Hepatocyte (in vitro differentiated cells): ENCODE data around the gene SSTR3. TPM values are rescaled to one million over a fixed set of nuclear protein-coding genes. Genes with fewer than 3 reads are reported as not detected.
A peak's percentile ranks its signal among the peaks of the same experiment; 100 is the strongest.

ENCODE experiments used
- DNase-seq: peaks from one replicate; pipeline ENCODE4 v3.0.0-alpha.2; 2016; ENCODE audit warnings: low spot score
- H2AFZ ChIP-seq: fragments of 200-600 bp; sonication (generic); 2 replicates; pipeline ENCODE4 v1.6.0; 2016; ENCODE audit warnings: antibody characterized with exemption, mild to moderate bottlenecking
- H3K27ac ChIP-seq: fragments of 200-600 bp; sonication (generic); 2 replicates; pipeline ENCODE4 v1.5.1; 2016; ENCODE audit warnings: mild to moderate bottlenecking
- H3K27me3 ChIP-seq: fragments of 200-600 bp; sonication (generic); 2 replicates; pipeline ENCODE4 v1.6.1; 2016
- H3K36me3 ChIP-seq: fragments of 200-600 bp; sonication (generic); replicated peaks from 2 replicates; pipeline ENCODE4 v1.5.1; 2016; ENCODE audit warnings: low read depth; ENCODE audit not compliant: insufficient read depth
- H3K4me1 ChIP-seq: fragments of 200-600 bp; sonication (generic); 2 replicates; pipeline ENCODE4 v1.5.1; 2016; ENCODE audit warnings: mild to moderate bottlenecking, moderate library complexity; ENCODE audit not compliant: insufficient read depth
- H3K4me2 ChIP-seq: fragments of 200-600 bp; sonication (generic); 2 replicates; pipeline ENCODE4 v1.6.0; 2016
- H3K4me3 ChIP-seq: fragments of 200-600 bp; sonication (generic); 2 replicates; pipeline ENCODE4 v1.5.1; 2016; ENCODE audit warnings: mild to moderate bottlenecking
- H3K79me2 ChIP-seq: fragments of 200-600 bp; sonication (generic); 2 replicates; pipeline ENCODE4 v1.6.0; 2017; ENCODE audit warnings: mild to moderate bottlenecking
- H3K9me2 ChIP-seq: fragments of 200-600 bp; sonication (generic); replicated peaks from 2 replicates; pipeline ENCODE4 v1.6.0; 2017; ENCODE audit warnings: mild to moderate bottlenecking; ENCODE audit not compliant: insufficient read depth
- H3K9me3 ChIP-seq: fragments of 200-600 bp; sonication (generic); 2 replicates; pipeline ENCODE4 v1.5.1; 2016; ENCODE audit warnings: low read depth, mild to moderate bottlenecking
- H4K20me1 ChIP-seq: fragments of 200-600 bp; sonication (generic); 2 replicates; pipeline ENCODE4 v1.6.0; 2016; ENCODE audit warnings: mild to moderate bottlenecking; ENCODE audit not compliant: insufficient read depth, poor library complexity, severe bottlenecking
- CTCF ChIP-seq: fragments of 200-600 bp; sonication (generic); IDR thresholded peaks from 2 replicates; pipeline ENCODE4 v1.5.1; 2016; ENCODE audit warnings: antibody characterized with exemption, mild to moderate bottlenecking; ENCODE audit not compliant: poor library complexity
- EZH2 ChIP-seq: fragments of 200-600 bp; sonication (generic); IDR thresholded peaks from 2 replicates; pipeline ENCODE4 v1.6.1; 2016; ENCODE audit warnings: antibody characterized with exemption, mild to moderate bottlenecking, borderline replicate concordance
- EZH2phosphoT487 ChIP-seq: fragments of 200-600 bp; sonication (generic); IDR thresholded peaks from one replicate; pipeline ENCODE4 v1.6.1; 2018; ENCODE audit warnings: antibody characterized with exemption, mild to moderate bottlenecking, low read depth, moderate library complexity; ENCODE audit not compliant: unreplicated experiment, severe bottlenecking
- WGBS: methylation state at CpG from one replicate; pipeline ENCODE4 v1.1.6; 2016; ENCODE audit warnings: low lambda C conversion rate; ENCODE audit errors: missing lambda C conversion rate; 5-methylcytosine and 5-hydroxymethylcytosine counted together
- polyA plus RNA-seq: library from polyadenylated mRNA; unstranded; fragments of >200 nt; fragmentation: Nextera tagmentation; extraction: Ambion mirVana; gene quantifications from 2 replicates; pipeline ENCODE4 v1.2.1, GENCODE V29; 2016
- total RNA-seq: library from RNA; depleted of rRNA; stranded (reverse); fragments of >200 nt; gene quantifications from 2 replicates; pipeline ENCODE4 v1.2.3, GENCODE V29; 2014

SSTR3 gene
- total and polyA plus RNA-seq, 2 experiments from 2014 or later = 0.47 to 2.8 TPM

DNA sequence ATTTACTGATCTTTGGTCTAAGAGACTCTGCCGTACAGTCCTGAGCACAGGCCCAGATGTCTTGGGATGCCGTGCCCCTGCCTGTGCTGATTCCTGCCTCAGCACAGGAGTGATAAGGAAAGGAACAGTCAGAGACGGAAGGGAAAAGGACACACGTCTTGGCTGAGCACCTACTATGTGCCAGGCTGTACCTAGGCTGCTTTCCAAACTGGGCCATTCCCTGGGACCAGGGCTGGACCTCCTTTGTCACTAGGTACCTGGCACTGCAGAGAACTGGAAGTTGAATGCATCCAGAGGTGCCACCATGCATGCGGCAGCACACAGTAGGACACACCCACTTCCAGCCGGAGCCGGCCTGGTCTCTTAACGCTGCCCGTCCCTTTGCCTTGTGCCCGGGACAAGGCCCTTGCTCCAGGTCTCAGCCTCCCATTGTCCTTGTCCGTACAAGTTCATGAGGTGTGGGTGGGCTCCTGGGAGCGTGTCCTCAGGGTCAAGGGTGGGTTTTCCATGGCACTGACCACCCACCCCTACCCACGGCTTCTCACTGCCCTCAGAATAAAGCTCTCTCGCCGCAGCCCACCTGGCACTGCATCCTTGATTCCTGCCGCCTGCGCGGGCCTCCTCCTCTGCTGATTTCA lies 1.1 kb upstream of the SSTR3 start:
- no peak overlapping the region for H2AFZ ChIP-seq
- H3K4me2 ChIP-seq = no peak overlapping the region
- 95% methylated on average over 18 of the region's 18 CpGs for WGBS
- peak overlapping the region; percentile 58 for H3K27ac ChIP-seq
- H4K20me1 ChIP-seq = no peaks in the 10 kb centered on the region
- no peaks in the 10 kb centered on the region for H3K9me3 ChIP-seq
- H3K4me3 ChIP-seq = no peak overlapping the region
- no peak for TF ChIP-seq EZH2phosphoT487
- no peak for TF ChIP-seq EZH2
- TF ChIP-seq CTCF = no peak
- no peak for DNase-seq
- no peaks in the 10 kb centered on the region for H3K79me2 ChIP-seq
- H3K4me1 ChIP-seq = peaks cover 40% of the 10 kb centered on the region
- H3K9me2 ChIP-seq = no peaks in the 10 kb centered on the region
- no peaks in the 10 kb centered on the region for H3K27me3 ChIP-seq
- H3K36me3 ChIP-seq = no peaks in the 10 kb centered on the region

- peaks cover 40% of the 10 kb centered on the region for H3K4me1 ChIP-seq
- no peaks in the 10 kb centered on the region for H3K27me3 ChIP-seq
- no peaks in the 10 kb centered on the region for H4K20me1 ChIP-seq
- DNase-seq = no peak
- no peaks in the 10 kb centered on the region for H3K9me3 ChIP-seq
- H3K79me2 ChIP-seq = no peaks in the 10 kb centered on the region
- H3K27ac ChIP-seq = peak overlapping the region; percentile 58
- no peaks in the 10 kb centered on the region for H3K36me3 ChIP-seq
- no peak overlapping the region for H3K4me3 ChIP-seq
- no peak overlapping the region for H2AFZ ChIP-seq
- peak overlapping the region; percentile 58 for H3K4me2 ChIP-seq
- 78% methylated on average over 6 of the region's 6 CpGs for WGBS
- no peak for TF ChIP-seq CTCF
- no peak for TF ChIP-seq EZH2phosphoT487
- no peak for TF ChIP-seq EZH2
- no peaks in the 10 kb centered on the region for H3K9me2 ChIP-seq
These were observed 457 bp downstream of the SSTR3 start for GRCh38 chr22:37211866-37212173.

DNA sequence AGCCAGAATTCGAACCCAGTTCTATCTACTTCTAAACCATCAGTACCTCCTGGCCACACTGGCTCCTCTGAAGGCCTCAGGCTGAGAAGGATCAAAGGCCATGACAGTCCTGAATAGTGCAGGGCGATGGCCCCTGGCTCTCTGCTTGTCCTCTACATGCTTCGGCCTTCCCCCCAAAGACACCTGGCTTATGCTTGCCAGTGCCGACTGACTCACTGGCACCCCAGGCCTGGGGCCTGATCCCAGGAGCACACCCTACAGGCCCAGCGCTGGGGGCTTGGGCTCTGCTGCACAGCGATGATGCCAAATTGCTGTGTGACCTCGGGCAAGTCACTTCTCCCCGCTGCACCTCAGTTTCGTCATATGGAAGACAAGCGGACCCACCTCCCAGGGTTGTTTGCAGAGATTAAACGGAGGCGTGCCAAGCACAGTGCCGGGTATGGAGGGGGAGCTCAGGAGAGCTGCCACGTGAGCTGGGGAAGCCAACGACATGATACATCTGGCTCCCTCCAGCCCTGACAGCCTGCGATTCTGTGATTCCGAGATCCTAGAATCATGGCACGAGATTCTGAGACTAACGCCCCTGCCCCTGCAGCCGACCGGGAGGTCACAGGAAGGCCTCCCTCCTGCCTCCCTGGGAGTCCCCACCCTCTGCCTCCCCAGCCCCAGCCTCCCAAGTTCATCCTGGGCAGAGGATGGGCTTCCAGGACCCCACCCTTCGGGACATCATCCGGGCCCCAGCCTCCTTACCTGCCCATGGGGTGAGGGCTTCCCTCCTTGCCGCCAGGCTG lies 1.0 kb downstream of the SSTR3 start:
- H3K27me3 ChIP-seq = no peaks in the 10 kb centered on the region
- H2AFZ ChIP-seq = no peak overlapping the region
- TF ChIP-seq EZH2phosphoT487 (no peak), EZH2 (no peak), CTCF (no peak)
- H3K4me2 ChIP-seq = peak overlapping the region; percentile 58
- peak overlapping the region; percentile 58 for H3K27ac ChIP-seq
- H3K9me2 ChIP-seq = no peaks in the 10 kb centered on the region
- WGBS = 89% methylated on average over 23 of the region's 24 CpGs
- DNase-seq = no peak
- H4K20me1 ChIP-seq = no peaks in the 10 kb centered on the region
- peaks cover 40% of the 10 kb centered on the region for H3K4me1 ChIP-seq
- H3K36me3 ChIP-seq = no peaks in the 10 kb centered on the region
- no peaks in the 10 kb centered on the region for H3K9me3 ChIP-seq
- H3K79me2 ChIP-seq = no peaks in the 10 kb centered on the region
- H3K4me3 ChIP-seq = no peak overlapping the region
